ENCODE data around the gene KLHL26.

- no peak for TF ChIP-seq TAF1 (IDR thresholded peaks at IDR 0.05; ENCODE audit: low read depth)
- TF ChIP-seq POLR2AphosphoS5 (IDR thresholded peaks at IDR 0.05): no peak
- TF ChIP-seq CTCF (IDR thresholded peaks at IDR 0.05; ENCODE audit: poor library complexity, severe bottlenecking): no peak
- no peak for TF ChIP-seq EZH2 (IDR thresholded peaks at IDR 0.05; ENCODE audit: borderline replicate concordance, insufficient read depth, low read length, poor library complexity, severe bottlenecking)
- TF ChIP-seq RAD21 (conservative IDR thresholded peaks at IDR 0.05): no peak
- TF ChIP-seq EP300 (conservative IDR thresholded peaks at IDR 0.05; ENCODE audit: poor library complexity, severe bottlenecking): no peak
Observed at GRCh38 chr19:18708452-18709231, 71.8 kb downstream of the KLHL26 start.

All from neural cell (in vitro differentiated cells).